Cerebellar cortex (tissue), 1 donor: ENCODE results near the gene FRA10AC1.
"Not testable (repeated sequence)": the region's sequence is repeated elsewhere in the genome, so short reads cannot be mapped to it uniquely, and the experiment has no call there.

ENCODE experiments used
- DNase-seq: peaks from one replicate; pipeline ENCODE4 v3.0.0-alpha.2; 2015; ENCODE audit warnings: low spot score

Gene FRA10AC1

DNA sequence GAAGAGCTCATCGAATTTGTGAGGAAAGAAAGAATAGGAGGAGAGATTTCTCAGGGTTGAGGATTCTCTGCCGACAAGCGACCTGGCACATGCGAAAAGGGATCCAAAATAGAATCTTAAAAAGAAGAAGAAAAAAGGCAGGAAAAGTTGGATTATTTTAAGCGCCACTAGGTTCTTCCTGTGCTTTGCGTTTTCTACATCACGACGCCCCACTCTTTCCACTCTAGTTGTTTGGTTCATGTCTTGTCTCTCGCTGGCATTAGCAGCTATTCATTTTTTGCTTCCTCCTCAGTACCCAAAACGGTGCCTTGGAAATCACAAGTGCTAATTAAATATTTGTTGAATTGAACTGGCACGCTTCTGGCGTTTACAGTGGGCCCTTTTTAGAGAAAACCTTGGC lies 674 bp upstream of the FRA10AC1 start:
- peak; percentile 60 for DNase-seq

GRCh38 chr10:93701866-93702209 lies 554 bp downstream of the FRA10AC1 start:
- peak; percentile 55 for DNase-seq

- no peak for DNase-seq
Measured at GRCh38 chr10:93697207-93697606, 5.2 kb downstream of the FRA10AC1 start.

DNA sequence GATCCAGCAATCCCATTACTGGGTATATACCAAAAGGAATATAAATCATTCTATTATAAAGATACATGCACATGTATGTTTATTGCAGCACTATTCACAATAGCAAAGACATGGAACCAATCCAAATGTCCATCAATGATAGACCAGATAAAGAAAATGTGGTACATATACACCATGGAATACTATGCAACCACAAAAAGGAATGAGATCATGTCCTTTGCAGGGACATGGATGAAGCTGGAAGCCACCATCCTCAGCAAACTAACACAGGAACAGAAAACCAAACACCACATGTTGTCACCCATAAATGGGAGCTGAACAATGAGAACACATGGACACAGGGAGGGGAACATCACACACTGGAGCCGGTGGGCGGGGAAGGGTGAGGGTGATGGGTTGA lies 5.8 kb downstream of the FRA10AC1 start:
- not testable (repeated sequence) for DNase-seq

GRCh38 chr10:93695740-93696139 lies 6.7 kb downstream of the FRA10AC1 start:
- DNase-seq, result peak; percentile 11

GRCh38 chr10:93687737-93688136 lies 14.7 kb downstream of the FRA10AC1 start:
- DNase-seq, result no peak

GRCh38 chr10:93680412-93681047 lies 21.9 kb downstream of the FRA10AC1 start:
- DNase-seq, result peak; percentile 62

- DNase-seq, result no peak
Measured at GRCh38 chr10:93678805-93679587, 23.4 kb downstream of the FRA10AC1 start.

- DNase-seq, result no peak
Measured at GRCh38 chr10:93678386-93678785, 24.0 kb downstream of the FRA10AC1 start.

DNA sequence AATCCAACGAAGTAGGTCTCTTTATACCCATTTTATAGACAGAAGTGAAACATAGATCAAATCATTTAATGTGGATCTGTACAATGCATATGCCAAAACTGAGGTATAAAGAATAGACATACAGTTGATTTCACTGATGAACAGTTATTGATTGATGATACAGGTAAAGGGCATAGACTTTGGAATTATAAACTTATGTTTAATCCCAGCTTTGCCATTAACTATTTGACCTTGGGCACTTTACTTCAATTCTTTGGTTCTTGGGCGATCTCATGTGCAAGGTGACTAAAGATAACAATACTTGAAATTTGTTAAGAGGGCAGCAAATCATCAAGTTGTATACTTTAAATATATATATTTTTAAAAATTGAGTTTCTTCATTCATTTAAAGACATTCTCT lies 28.6 kb downstream of the FRA10AC1 start:
- DNase-seq, result no peak

DNA sequence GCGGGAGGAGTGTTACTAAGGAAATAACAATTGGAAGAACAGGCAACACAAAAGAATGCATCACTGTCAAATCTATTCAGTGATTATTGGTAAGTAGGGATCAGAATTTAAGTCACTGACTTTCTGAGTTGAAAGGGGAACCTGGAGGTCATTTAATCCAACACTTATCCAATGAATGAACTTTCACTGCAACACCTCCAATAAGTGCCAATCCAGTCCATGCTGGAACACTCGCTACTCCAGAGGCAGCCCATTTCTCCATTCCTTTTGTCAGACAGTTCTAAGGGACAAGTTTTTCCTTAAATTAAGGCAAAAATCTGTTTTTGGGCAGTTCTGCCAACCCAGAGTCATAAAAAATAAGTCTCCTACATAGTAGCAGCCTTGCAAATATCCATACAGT lies 29.5 kb downstream of the FRA10AC1 start:
- no peak for DNase-seq

DNA sequence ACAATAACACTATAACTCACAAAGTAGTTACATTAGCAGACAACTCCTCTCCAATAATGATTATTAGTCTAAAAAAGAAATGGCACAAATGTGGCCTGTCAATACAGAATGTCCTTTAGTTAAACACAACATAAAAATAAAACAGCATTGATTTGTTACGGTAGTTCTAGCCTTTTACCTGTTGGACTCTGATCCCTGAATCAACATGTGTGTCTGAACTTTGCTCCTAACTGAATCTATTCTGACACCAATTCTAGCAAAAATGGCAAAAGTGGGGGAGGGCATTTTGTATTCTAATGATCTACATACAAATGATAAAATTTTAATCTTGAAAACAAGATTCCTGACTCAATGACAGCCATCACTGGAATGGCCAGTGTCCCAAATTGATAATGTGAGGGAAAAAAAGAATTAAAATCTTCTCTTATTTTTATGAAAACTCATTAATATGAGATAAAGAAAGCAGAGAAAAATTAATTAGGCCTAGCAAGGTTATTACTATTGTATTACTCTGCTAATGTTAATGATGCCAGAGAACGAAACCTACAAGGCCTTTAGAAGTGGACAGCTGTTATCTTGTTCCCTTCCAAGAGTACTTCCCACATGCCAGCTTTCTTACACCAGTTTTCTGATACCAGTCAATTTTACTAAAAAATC lies 30.2 kb downstream of the FRA10AC1 start:
- no peak for DNase-seq

GRCh38 chr10:93671042-93671441 lies 31.4 kb downstream of the FRA10AC1 start:
- DNase-seq, result no peak

DNA sequence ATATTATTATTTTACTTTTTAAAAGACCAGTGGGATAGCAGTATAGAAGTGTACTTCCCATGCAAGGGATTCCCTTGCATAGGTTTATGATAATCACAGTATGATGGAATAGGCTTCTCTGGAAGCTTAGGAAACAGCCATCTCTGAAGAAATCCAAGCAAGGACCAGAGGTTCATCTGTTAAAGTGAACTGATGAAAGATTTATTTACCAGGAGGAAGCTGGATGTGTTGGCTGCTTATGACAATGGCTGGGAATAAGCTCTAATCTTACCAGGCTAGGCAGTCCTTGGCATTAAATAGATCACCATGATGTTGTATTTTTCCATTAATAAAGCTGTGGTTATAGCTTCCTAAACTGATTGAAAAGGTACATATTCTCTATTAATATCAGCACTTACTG lies 32.0 kb downstream of the FRA10AC1 start:
- no peak for DNase-seq

DNA sequence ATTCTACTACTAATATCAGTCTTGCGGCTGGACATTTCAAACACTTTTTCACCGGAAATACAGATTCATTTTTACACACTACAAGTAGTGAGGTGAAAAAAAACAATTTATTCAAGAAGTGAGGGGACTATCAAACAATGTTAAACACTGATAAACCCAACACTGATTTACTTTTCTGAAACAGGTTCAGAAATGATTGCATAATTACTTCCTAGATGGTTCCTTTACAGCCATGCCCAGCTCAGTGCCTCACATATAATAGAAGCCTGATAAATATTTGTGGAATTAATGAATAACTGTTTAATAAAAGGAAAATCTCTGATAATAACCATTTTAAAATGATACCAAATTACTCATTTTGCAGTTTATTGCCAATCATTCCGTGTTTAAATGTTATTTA lies 34.6 kb downstream of the FRA10AC1 start:
- no peak for DNase-seq

DNA sequence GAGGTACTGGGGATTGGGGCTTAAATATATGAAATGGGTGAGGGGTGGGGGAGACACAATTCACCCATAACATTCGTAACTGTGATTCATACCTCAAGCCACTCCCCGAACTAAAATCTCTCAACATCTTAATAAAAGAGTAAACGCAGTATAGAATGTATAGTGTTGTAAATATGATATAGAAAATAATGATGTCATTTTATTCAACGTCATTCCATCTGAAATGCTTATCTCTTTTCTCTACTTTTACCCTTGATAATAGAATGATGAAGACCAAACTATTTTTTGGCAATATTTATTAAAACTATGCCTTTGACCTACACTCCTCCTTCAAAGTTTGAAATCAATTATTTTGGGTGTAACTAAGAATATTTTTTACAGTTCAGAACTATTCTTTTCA lies 36.4 kb downstream of the FRA10AC1 start:
- no peak for DNase-seq

DNA sequence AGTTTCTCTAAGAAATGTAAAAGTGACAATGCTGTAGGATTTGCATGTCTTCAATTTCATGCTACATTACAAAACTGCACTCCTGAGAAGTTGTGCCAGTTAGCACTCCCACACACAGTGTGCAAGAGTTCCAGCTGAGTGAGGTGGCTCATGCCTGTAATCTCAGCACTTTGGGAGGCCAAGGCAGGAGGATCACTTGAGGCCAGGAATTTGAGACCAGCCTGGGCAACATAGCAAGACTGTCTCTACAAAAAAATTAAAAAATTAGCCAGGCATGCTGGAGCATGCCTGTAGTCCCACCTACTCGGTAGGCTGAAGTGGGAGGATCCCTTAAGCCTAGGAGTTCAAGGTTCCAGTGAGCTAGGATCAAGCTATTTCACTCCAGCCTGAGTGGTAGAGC lies 44.6 kb downstream of the FRA10AC1 start:
- no peak for DNase-seq

- DNase-seq, result no peak
Measured at GRCh38 chr10:93656155-93656554, 46.2 kb downstream of the FRA10AC1 start.

DNA sequence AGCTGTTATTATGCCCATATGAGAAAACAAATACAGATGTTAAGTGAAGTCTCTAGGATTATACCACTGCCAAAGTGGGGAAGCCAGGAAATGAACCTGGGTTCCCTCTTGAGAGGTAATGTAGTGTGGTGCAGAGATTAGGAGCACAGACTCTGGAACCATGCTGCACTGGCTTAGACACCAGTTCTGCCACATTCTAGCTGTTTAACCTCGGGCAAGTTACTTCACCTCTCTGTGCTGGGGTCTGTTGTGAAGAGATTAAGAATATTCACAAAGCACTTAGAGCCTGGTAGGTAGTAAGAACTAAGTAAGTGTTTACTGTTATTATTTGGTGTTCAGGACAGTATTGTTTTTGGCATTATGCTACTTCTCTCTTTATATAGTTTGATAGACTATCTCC lies 48.2 kb downstream of the FRA10AC1 start:
- DNase-seq, result no peak

DNA sequence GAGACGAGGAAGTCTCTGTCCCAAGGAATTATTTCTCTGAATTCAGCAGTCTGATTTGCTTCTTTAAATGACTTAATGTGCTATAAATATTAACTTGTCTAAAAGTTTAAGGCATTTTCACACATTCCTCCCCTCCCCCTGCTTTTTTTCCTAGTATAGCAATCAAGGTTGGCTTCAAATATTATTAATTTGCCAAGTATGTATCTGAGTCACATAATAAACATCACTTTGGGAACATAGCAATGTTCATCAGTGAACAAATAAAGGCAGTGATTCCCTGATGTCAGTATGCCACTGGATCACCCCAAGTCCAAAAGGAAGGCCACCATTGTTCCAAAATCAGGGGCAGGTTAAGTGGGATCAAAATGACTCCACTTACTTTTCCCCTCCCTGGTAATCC lies 49.5 kb downstream of the FRA10AC1 start:
- DNase-seq, result no peak

DNA sequence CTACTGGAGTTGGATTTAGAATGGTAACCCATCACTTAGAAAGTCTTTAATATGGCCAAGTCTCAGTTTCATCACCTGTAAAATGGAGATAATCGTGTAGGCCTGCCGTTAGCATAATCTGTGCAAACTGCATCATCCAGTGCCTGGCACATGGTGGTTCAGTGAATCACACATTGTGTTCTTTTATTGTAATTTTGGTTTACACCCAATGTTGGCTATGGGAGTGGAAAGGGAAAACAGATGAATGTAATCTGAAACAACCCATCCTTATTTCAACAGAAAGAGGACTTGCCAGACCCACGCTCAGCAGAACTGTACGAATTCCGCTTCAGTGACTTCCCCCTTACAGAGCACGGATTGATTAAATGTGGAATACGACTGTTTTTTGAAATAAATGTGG lies 62.6 kb downstream of the FRA10AC1 start:
- no peak for DNase-seq

- peak; percentile 19 for DNase-seq
Measured at GRCh38 chr10:93630625-93631557, 71.5 kb downstream of the FRA10AC1 start.
